ENCODE data around the gene SNX8.
A peak's percentile ranks its signal among the peaks of the same experiment; 100 is the strongest.

SNX8 gene

DNA sequence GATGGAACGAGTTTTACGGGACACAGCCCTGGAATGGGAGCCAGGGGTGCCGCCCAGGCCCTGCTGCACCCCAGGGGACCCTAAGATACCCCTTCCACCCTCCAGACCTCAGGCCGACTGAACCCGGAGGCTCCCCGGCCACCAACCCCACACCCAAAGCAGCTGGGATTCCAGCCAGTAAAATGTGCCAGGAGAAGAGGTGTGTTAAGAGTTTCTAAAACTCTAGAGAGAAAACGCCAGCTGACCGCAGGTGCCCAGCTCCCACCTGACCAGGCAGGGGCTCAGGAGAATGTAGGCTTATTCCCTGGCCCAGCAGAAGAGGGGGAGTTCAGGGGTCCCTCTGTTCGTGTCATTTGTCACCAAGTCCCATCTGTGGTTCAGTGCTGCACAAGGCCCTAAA, 54.8 kb downstream of the SNX8 start:
- no peak for DNase-seq

- no peak for DNase-seq
These were observed 55.4 kb downstream of the SNX8 start for GRCh38 chr7:2258661-2259365.

- no peak for DNase-seq
These were observed 56.6 kb downstream of the SNX8 start for GRCh38 chr7:2257651-2258050.

DNA sequence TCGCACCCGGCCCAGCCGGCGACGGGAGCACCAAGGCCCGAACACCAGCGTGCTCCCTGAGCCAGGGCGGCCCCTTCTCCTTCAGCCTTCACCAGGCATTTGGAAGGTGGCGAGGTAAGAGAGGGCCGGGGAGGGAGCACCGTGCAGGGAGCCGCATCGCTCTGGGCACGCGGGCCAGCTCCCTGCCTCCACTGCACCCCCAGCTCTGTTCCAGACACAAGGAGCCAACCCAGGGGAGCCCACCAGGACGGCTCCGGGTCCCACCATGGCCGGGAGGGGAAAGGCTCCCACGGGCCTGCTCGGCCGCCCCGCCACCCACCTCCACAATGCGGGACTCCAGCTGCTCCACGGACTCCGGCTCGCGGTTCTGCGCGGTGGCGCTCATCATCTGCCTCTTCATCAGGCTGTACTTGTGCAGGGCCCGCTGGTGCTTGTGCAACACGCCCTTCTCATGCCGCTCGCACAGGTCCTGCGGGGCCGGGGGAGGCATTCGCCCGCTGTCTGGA, 57.1 kb downstream of the SNX8 start:
- DNase-seq, result no peak

- no peak for DNase-seq
These were observed 57.8 kb downstream of the SNX8 start for GRCh38 chr7:2256306-2257045.

GRCh38 chr7:2255145-2256139, 58.8 kb downstream of the SNX8 start:
- DNase-seq, result no peak

- DNase-seq, result no peak
These were observed 59.7 kb downstream of the SNX8 start for GRCh38 chr7:2254429-2255144.

DNA sequence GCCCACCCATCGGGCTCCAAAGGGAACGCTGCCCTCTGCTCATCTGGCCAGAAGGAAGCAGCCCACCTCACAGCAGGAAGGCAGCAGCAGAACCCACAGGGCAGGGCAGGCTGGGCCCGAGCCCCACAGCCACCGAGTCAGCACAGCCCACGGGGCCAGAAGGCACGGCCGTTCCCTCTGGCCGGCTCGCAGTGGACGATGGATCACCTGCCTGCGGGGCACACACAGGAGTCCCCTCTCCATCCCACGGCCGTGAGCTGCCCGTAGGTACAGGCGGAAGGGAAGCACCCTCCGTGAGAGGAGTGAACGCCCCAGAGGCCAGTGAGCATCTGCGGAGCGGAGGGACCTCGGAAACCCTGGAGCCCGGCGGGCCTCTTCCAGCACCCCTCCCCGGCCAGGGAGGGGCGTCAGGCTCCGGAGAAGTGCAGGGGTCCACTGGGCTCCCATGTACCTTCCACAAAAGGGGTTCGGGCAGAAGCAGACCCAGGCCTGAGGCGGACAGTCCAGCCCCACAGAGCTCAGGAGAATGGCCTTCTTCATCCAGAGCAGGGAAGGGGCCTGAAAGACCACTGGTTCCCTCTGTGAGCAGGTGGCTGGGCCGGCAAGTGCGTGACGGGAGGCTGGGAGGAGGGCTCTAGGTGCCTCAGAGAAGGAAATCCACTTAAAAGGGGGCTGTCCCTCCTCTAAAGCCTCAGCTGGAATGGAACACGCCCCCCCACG, 60.6 kb downstream of the SNX8 start:
- DNase-seq, result no peak

DNA sequence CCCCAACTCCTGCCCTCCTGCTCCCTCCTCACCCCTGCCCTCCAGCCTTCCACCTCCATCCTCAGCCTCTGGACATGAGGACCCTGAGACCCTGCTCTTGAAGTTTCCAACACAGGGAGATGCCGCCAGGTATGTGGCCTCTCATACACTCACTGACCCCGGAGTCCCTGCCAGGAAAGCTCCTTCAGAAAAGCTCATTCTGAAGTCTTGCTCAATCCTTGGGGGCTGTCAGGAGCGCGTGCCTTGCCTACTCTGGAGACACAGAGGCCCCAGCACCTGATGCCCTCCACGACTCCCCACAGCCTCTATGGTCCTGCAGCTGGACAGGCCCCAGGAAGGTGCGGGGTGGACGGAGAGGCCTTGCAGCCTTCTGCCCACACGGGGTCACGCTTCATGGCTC, 61.2 kb downstream of the SNX8 start:
- DNase-seq, result no peak

- DNase-seq, result no peak
These were observed 62.1 kb downstream of the SNX8 start for GRCh38 chr7:2251841-2252771.

- DNase-seq, result no peak
These were observed 62.9 kb downstream of the SNX8 start for GRCh38 chr7:2251381-2251780.

- no peak for DNase-seq
These were observed 64.4 kb downstream of the SNX8 start for GRCh38 chr7:2249744-2250323.

DNA sequence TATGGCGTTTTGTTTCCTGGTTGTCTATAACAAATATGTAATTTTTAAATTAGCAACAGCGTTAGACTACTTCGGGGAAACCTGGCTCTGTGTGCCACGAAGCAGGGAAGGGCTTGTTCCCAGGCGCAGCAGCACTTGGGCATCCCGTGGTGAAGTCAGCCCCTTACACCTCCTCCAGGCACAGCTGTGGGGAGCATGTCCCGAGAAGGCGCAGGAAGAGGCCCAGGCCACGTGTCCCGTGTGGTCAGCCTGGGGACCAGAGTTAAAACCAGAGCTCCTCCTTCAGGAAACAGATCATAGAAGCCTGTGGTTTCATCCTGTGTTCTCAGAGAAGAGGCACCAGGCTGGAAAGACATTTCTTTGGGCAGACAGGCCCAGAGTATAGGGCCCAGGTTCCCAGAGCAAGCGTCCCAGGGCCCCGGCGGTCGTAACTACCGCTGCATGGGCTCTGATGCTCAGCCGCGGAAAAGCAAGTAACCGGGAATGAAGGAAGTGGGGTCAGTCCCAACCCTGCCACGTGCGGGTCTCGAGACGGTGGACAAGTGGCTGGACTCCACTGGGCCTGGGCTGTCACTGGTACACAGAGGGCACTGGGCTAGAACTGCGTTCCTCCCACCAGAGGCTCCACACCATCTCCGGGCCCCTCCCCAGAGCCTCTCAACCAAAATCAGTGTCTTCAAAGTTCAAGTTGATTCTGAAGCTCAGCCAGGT, 65.1 kb downstream of the SNX8 start:
- peak; percentile 93 for DNase-seq

GRCh38 chr7:2247141-2247995, 66.9 kb downstream of the SNX8 start:
- no peak for DNase-seq

- no peak for DNase-seq
These were observed 68.2 kb downstream of the SNX8 start for GRCh38 chr7:2245883-2246675.

DNA sequence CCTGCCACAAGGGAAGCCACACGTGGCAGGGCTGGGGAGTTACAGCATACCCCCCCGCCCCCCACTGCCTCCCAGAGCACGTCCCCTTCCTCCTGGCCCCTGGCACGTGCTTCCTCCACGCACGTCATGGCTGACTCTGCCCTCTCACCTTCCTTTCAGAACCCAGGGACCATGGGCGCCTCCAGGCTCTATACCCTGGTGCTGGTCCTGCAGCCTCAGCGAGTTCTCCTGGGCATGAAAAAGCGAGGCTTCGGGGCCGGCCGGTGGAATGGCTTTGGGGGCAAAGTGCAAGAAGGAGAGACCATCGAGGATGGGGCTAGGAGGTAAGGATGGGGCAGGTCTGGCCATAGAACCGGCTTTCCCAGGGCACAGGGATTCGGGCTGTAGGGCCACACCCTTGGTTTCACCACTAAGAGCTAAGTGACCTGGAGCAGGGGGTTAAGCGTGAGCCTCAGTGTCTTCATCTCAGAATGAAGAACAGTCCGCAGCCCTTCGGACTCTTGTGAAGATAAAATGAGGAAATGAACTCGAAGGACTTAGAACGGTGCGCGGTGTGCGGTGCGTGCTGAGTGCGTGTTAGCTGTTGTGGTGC, 69.7 kb downstream of the SNX8 start:
- DNase-seq, result no peak

DNA sequence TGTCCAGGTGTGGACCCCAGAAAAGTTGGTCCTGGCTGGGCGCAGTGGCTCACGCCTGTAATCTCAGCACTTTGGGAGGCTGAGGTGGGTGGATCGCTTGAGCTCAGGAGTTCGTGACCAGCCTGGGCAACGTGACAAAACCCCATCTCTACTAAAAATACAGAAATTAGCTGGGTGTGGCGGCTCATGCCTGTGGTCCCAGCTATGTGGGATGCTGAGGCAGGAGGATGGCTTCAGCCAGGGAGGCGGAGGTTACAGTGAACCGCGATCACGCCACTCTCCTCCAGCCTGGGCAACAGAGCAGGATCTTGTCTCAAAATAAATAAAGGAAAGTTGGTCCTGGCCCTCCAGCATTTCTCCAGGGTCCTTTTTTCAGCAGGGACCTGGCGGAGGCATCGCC, 70.8 kb downstream of the SNX8 start:
- no peak for DNase-seq

All from fibroblast of skin of abdomen (primary cell).